HepG2 (cell line): ENCODE measurements around the gene SUPT6H. TPM values are rescaled to one million over a fixed set of nuclear protein-coding genes. Genes with fewer than 3 reads are reported as not detected.
A peak's percentile ranks its signal among the peaks of the same experiment; 100 is the strongest.

ENCODE experiments used
- CCAR2 ChIP-seq: fragments of 200-400 bp; formaldehyde crosslinking; optimal IDR thresholded peaks from 2 replicates; pipeline ENCODE3; 2018; ENCODE audit warnings: low read depth, mild to moderate bottlenecking, low read length, moderate library complexity
- EP300 ChIP-seq, 3 experiments: sonication (generic) in 1 of 3; formaldehyde crosslinking in 1 of 3; IDR thresholded peaks; 2 replicates each; pipeline versions ENCODE4 v1.5.1 to v1.6.1; 2011 to 2020; ENCODE audit warnings: low read depth in 2 of 3, low read length in 2 of 3, borderline replicate concordance in 1 of 3, improper control_type of control experiment in 1 of 3, mild to moderate bottlenecking in 1 of 3, missing genetic modification reagents in 1 of 3, moderate library complexity in 1 of 3
- GLI4 ChIP-seq: sonication (generic); formaldehyde crosslinking; IDR thresholded peaks from 2 replicates; pipeline ENCODE4 v1.5.1; 2020; ENCODE audit warnings: missing genetic modification reagents, mild to moderate bottlenecking, moderate library complexity, borderline replicate concordance
- IRX3 ChIP-seq: sonication (generic); formaldehyde crosslinking; IDR thresholded peaks from 2 replicates; pipeline ENCODE4 v1.8.1; 2023; ENCODE audit warnings: mild to moderate bottlenecking, low read depth, missing genetic modification reagents, borderline replicate concordance
- KAT8 ChIP-seq: IDR thresholded peaks from 2 replicates; pipeline ENCODE4 v1.6.1; 2016; ENCODE audit warnings: missing genetic modification reagents, missing compliant biosample characterization
- MXD4 ChIP-seq: IDR thresholded peaks from 2 replicates; pipeline ENCODE4 v1.6.1; 2016; ENCODE audit warnings: mild to moderate bottlenecking, missing biosample characterization, missing genetic modification reagents
- NR2F6 ChIP-seq, 2 experiments: IDR thresholded peaks; 2 replicates each; pipeline ENCODE4 v1.6.1; 2016; ENCODE audit warnings: antibody characterized with exemption in 1 of 2, mild to moderate bottlenecking in 1 of 2
- TEAD3 ChIP-seq: optimal IDR thresholded peaks from 2 replicates; pipeline ENCODE3; 2016; ENCODE audit warnings: borderline replicate concordance
- ZBTB7B ChIP-seq: sonication (generic); formaldehyde crosslinking; IDR thresholded peaks from 2 replicates; pipeline ENCODE4 v1.4.0; 2020; ENCODE audit warnings: missing genetic modification reagents
- ZFP36L1 ChIP-seq: sonication (generic); formaldehyde crosslinking; IDR thresholded peaks from 2 replicates; pipeline ENCODE4 v1.8.0; 2022; ENCODE audit warnings: mild to moderate bottlenecking, missing genetic modification reagents, moderate library complexity
- ZNF230 ChIP-seq: sonication (generic); formaldehyde crosslinking; IDR thresholded peaks from 2 replicates; pipeline ENCODE4 v1.4.0; 2020; ENCODE audit warnings: mild to moderate bottlenecking, missing genetic modification reagents
- ZNF3 ChIP-seq: IDR thresholded peaks from 2 replicates; pipeline ENCODE4 v1.7.0; 2017; ENCODE audit warnings: inconsistent platforms
- ZNF350 ChIP-seq: sonication (generic); formaldehyde crosslinking; IDR thresholded peaks from 2 replicates; pipeline ENCODE4 v1.4.0; 2020; ENCODE audit warnings: mild to moderate bottlenecking, low read depth, missing genetic modification reagents, borderline replicate concordance
- ZNF430 ChIP-seq: sonication (generic); formaldehyde crosslinking; IDR thresholded peaks from 2 replicates; pipeline ENCODE4 v1.9.0; 2021; ENCODE audit warnings: mild to moderate bottlenecking, missing genetic modification reagents
- ZNF746 ChIP-seq: sonication (generic); formaldehyde crosslinking; IDR thresholded peaks from 2 replicates; pipeline ENCODE4 v1.8.0; 2022; ENCODE audit warnings: mild to moderate bottlenecking, missing genetic modification reagents
- ZSCAN30 ChIP-seq: sonication (generic); formaldehyde crosslinking; IDR thresholded peaks from 2 replicates; pipeline ENCODE4 v1.5.0; 2020; ENCODE audit warnings: mild to moderate bottlenecking, missing genetic modification reagents
- polyA plus RNA-seq, 8 experiments: library from polyadenylated mRNA; depleted of rRNA in 3 of 8; stranded (reverse) in 7 of 8; unstranded in 1 of 8; fragments of >200 nt; fragmentation: Illumina TruSeq in 4 of 8; extraction: Trizol in 4 of 8; gene quantifications; 2 replicates each; pipeline versions ENCODE4 v1.2.1 to v1.2.3, GENCODE V29; 2011 to 2016; ENCODE audit warnings: low read depth in 4 of 8, missing spikeins in 1 of 8, mixed read lengths in 1 of 8; ENCODE audit not compliant: insufficient read depth in 1 of 8
- total RNA-seq, 5 experiments: library from RNA; depleted of rRNA; stranded (reverse); fragments of >200 nt; fragmentation: Illumina TruSeq; extraction: Trizol; gene quantifications; 2 replicates each; pipeline ENCODE4 v1.2.3, GENCODE V29; 2016; ENCODE audit warnings: low read depth in 1 of 5
- TF ChIP-seq, protein P1 (sequence below): sonication (generic); formaldehyde crosslinking; IDR thresholded peaks from 2 replicates; pipeline ENCODE4 v1.5.1; 2020; ENCODE audit warnings: mild to moderate bottlenecking, missing genetic modification reagents, moderate library complexity
- TF ChIP-seq, protein P2 (sequence below): sonication (generic); formaldehyde crosslinking; conservative IDR thresholded peaks from 2 replicates; pipeline ENCODE4 v1.4.0; 2020; ENCODE audit warnings: missing genetic modification reagents
- TF ChIP-seq, protein P3 (sequence below): IDR thresholded peaks from 2 replicates; pipeline ENCODE4 v1.6.1; 2016; ENCODE audit warnings: missing compliant biosample characterization, missing genetic modification reagents, borderline replicate concordance
- TF ChIP-seq, protein P4 (sequence below): sonication (generic); formaldehyde crosslinking; IDR thresholded peaks from 2 replicates; pipeline ENCODE4 v1.4.0; 2020; ENCODE audit warnings: mild to moderate bottlenecking, missing genetic modification reagents

The SUPT6H gene
- total and polyA plus RNA-seq, 2 of the 13 experiments (the other 11 are each of a cell fraction or from before 2014, with no cell fraction given), result 32.7 to 39.9 TPM

DNA sequence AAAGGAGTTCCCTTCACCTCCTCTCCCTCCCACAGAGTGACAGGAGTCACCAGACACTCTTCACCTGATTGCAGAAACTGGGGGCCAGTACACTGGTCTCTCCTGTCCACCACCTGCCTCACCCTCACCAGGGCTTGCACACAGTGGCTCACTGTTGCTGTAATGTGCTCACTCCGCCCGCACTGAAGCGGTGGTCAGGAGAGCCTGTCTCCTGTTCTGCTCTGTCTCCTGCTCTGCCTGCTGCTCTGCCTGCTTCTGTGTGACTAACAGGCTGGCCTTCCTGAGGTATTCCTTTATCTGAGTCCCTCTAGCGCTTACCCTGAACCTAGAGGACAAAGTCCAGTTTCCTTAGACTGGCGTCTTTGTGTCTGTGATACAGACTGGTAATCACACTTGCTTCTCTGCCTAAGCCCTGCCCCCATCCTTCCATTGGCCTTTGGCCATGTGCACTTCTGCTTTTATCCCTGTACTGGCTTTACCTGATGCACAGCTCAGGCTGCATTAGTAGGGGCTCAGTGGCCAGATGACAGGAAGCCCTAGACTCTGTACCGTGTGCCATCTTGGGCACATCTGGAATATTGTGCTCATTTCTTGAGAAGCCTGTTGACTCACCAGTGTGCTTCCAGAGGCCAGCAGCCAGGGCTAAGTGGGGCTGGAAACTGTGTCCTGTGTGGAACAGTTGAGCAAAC, 36.4 kb downstream of the SUPT6H start (continued):
- TF ChIP-seq, protein P1, sequence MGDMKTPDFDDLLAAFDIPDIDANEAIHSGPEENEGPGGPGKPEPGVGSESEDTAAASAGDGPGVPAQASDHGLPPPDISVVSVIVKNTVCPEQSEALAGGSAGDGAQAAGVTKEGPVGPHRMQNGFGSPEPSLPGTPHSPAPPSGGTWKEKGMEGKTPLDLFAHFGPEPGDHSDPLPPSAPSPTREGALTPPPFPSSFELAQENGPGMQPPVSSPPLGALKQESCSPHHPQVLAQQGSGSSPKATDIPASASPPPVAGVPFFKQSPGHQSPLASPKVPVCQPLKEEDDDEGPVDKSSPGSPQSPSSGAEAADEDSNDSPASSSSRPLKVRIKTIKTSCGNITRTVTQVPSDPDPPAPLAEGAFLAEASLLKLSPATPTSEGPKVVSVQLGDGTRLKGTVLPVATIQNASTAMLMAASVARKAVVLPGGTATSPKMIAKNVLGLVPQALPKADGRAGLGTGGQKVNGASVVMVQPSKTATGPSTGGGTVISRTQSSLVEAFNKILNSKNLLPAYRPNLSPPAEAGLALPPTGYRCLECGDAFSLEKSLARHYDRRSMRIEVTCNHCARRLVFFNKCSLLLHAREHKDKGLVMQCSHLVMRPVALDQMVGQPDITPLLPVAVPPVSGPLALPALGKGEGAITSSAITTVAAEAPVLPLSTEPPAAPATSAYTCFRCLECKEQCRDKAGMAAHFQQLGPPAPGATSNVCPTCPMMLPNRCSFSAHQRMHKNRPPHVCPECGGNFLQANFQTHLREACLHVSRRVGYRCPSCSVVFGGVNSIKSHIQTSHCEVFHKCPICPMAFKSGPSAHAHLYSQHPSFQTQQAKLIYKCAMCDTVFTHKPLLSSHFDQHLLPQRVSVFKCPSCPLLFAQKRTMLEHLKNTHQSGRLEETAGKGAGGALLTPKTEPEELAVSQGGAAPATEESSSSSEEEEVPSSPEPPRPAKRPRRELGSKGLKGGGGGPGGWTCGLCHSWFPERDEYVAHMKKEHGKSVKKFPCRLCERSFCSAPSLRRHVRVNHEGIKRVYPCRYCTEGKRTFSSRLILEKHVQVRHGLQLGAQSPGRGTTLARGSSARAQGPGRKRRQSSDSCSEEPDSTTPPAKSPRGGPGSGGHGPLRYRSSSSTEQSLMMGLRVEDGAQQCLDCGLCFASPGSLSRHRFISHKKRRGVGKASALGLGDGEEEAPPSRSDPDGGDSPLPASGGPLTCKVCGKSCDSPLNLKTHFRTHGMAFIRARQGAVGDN (CRISPR knock-in tag), result peak; percentile 92
- TF ChIP-seq EP300 (IDR thresholded peaks at IDR 0.05; ENCODE audit: low read depth in 2 of 2, low read length in 2 of 2) (peak; percentile 86 to 87; a peak in 3 of 4 replicates), EP300 (CRISPR knock-in tag; IDR thresholded peaks at IDR 0.05; ENCODE audit: borderline replicate concordance) (peak; percentile 89), ZNF430 (CRISPR knock-in tag) (0 out of 2 replicates have a peak, but pooled peaks have one; percentile 64), ZSCAN30 (CRISPR knock-in tag) (no peak), ZNF3 (peak; percentile 99), IRX3 (CRISPR knock-in tag) (0 out of 2 replicates have a peak, but pooled peaks have one; percentile 73), ZNF230 (CRISPR knock-in tag) (0 out of 2 replicates have a peak, but pooled peaks have one; percentile 41), MXD4 (CRISPR knock-in tag) (peak; percentile 76), ZNF350 (peak; percentile 83), ZNF746 (CRISPR knock-in tag) (peak; percentile 52; the same call in 1 of the 2 replicates), NR2F6 (IDR thresholded peaks at IDR 0.05) (peak; percentile 37; the same call in 1 of the 2 replicates), NR2F6 (CRISPR knock-in tag; IDR thresholded peaks at IDR 0.05) (peak; percentile 84; the same call in 1 of the 2 replicates), CCAR2 (peak; percentile 53), GLI4 (CRISPR knock-in tag) (peak; percentile 66; the same call in 1 of the 2 replicates), ZBTB7B (peak; percentile 77), KAT8 (CRISPR knock-in tag) (peak; percentile 87), TEAD3 (CRISPR knock-in tag) (peak; percentile 83), ZFP36L1 (CRISPR knock-in tag) (0 out of 2 replicates have a peak, but pooled peaks have one; percentile 34)
- TF ChIP-seq, protein P2, sequence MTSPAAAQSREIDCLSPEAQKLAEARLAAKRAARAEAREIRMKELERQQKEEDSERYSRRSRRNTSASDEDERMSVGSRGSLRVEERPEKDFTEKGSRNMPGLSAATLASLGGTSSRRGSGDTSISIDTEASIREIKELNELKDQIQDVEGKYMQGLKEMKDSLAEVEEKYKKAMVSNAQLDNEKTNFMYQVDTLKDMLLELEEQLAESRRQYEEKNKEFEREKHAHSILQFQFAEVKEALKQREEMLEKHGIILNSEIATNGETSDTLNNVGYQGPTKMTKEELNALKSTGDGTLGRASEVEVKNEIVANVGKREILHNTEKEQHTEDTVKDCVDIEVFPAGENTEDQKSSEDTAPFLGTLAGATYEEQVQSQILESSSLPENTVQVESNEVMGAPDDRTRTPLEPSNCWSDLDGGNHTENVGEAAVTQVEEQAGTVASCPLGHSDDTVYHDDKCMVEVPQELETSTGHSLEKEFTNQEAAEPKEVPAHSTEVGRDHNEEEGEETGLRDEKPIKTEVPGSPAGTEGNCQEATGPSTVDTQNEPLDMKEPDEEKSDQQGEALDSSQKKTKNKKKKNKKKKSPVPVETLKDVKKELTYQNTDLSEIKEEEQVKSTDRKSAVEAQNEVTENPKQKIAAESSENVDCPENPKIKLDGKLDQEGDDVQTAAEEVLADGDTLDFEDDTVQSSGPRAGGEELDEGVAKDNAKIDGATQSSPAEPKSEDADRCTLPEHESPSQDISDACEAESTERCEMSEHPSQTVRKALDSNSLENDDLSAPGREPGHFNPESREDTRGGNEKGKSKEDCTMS (CRISPR knock-in tag), result no peak
- TF ChIP-seq, protein P3, sequence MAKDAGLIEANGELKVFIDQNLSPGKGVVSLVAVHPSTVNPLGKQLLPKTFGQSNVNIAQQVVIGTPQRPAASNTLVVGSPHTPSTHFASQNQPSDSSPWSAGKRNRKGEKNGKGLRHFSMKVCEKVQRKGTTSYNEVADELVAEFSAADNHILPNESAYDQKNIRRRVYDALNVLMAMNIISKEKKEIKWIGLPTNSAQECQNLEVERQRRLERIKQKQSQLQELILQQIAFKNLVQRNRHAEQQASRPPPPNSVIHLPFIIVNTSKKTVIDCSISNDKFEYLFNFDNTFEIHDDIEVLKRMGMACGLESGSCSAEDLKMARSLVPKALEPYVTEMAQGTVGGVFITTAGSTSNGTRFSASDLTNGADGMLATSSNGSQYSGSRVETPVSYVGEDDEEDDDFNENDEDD (CRISPR knock-in tag), result peak; percentile 66
- TF ChIP-seq, protein P4, sequence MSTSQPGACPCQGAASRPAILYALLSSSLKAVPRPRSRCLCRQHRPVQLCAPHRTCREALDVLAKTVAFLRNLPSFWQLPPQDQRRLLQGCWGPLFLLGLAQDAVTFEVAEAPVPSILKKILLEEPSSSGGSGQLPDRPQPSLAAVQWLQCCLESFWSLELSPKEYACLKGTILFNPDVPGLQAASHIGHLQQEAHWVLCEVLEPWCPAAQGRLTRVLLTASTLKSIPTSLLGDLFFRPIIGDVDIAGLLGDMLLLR (CRISPR knock-in tag), result no peak
